SK-N-SH (cell line): ENCODE data around the gene RAB23.

Experiments
- MEF2A ChIP-seq: IDR thresholded peaks from 2 replicates; pipeline ENCODE4 v1.4.0; 2012; ENCODE audit warnings: low read depth, borderline replicate concordance
- TAF1 ChIP-seq: IDR thresholded peaks from 2 replicates; pipeline ENCODE4 v1.6.1; 2012; ENCODE audit warnings: low read depth, mild to moderate bottlenecking, low read length, moderate library complexity, borderline replicate concordance
- YY1 ChIP-seq: IDR thresholded peaks from 2 replicates; pipeline ENCODE4 v1.4.0; 2012; ENCODE audit warnings: low read depth, mild to moderate bottlenecking
- TF ChIP-seq, protein P1 (sequence below): IDR thresholded peaks from 2 replicates; pipeline ENCODE4; 2012
- TF ChIP-seq, protein P2 (sequence below): fragments of 200-600 bp; sonication (generic); IDR thresholded peaks from 2 replicates; pipeline ENCODE4 v1.6.1; 2017; ENCODE audit warnings: antibody characterized with exemption, mild to moderate bottlenecking, moderate library complexity

DNA sequence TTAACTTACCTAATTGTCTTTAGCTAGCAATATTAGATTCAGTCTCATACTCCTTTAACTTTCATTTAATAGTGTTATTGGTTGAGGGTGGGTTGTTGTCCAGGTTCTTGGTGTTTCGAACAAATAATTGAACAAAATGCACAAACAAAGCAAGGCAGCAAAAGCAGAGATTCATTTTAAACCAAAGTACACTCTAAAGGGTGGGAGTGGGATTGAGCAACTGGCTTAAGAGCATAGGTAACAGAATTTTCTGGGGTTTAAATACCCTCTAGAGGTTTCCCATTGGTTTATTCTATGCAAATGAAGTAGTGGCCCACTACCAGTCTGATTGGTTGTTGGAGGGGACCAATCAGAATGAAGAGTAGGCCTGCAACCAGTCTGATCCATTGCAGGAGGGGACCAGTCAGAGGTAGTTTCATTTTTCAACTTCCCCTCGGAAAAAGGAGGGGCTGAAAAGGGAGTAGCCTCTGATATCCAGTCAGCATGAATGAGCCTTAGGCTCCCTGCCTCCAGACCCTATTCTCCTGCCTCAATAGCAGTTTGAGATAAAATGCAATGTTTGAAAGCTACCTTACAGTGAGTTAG is 26.3 kb upstream of the RAB23 start:
- TF ChIP-seq, protein P1, sequence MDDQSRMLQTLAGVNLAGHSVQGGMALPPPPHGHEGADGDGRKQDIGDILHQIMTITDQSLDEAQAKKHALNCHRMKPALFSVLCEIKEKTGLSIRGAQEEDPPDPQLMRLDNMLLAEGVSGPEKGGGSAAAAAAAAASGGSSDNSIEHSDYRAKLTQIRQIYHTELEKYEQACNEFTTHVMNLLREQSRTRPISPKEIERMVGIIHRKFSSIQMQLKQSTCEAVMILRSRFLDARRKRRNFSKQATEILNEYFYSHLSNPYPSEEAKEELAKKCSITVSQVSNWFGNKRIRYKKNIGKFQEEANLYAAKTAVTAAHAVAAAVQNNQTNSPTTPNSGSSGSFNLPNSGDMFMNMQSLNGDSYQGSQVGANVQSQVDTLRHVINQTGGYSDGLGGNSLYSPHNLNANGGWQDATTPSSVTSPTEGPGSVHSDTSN: no peak
- TF ChIP-seq MEF2A (no peak), YY1 (no peak), TAF1 (no peak)
- TF ChIP-seq, protein P2, sequence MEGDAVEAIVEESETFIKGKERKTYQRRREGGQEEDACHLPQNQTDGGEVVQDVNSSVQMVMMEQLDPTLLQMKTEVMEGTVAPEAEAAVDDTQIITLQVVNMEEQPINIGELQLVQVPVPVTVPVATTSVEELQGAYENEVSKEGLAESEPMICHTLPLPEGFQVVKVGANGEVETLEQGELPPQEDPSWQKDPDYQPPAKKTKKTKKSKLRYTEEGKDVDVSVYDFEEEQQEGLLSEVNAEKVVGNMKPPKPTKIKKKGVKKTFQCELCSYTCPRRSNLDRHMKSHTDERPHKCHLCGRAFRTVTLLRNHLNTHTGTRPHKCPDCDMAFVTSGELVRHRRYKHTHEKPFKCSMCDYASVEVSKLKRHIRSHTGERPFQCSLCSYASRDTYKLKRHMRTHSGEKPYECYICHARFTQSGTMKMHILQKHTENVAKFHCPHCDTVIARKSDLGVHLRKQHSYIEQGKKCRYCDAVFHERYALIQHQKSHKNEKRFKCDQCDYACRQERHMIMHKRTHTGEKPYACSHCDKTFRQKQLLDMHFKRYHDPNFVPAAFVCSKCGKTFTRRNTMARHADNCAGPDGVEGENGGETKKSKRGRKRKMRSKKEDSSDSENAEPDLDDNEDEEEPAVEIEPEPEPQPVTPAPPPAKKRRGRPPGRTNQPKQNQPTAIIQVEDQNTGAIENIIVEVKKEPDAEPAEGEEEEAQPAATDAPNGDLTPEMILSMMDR: no peak
